Stomach smooth muscle (tissue), 2 donors: ENCODE data around the gene CDH9.

Source experiments
- H3K27ac ChIP-seq: one replicate; pipeline ENCODE4 v1.7.0; 2013; ENCODE audit warnings: mild to moderate bottlenecking, low read length, inconsistent platforms
- H3K27me3 ChIP-seq, 2 donors: one replicate each; pipeline ENCODE4 v1.7.0; 2013; ENCODE audit warnings: low read length in 2 of 2; ENCODE audit not compliant: insufficient read depth in 2 of 2, control insufficient read depth in 1 of 2
- H3K36me3 ChIP-seq, 2 donors: one replicate each; pipeline ENCODE4 v1.7.0; 2013; ENCODE audit warnings: low read length in 2 of 2; ENCODE audit not compliant: control insufficient read depth in 2 of 2, insufficient read depth in 2 of 2
- H3K4me1 ChIP-seq: one replicate; pipeline ENCODE4 v1.7.0; 2013; ENCODE audit warnings: low read length; ENCODE audit not compliant: control insufficient read depth, insufficient read depth
- H3K4me3 ChIP-seq, 2 donors: one replicate each; pipeline ENCODE4 v1.7.0; 2013; ENCODE audit warnings: low read length in 2 of 2
- H3K9ac ChIP-seq, 2 donors: one replicate each; pipeline ENCODE4 v1.7.0; 2013; ENCODE audit warnings: low read length in 2 of 2, mild to moderate bottlenecking in 1 of 2
- H3K9me3 ChIP-seq, 2 donors: one replicate each; pipeline ENCODE4 v1.7.0; 2013; ENCODE audit warnings: low read length in 2 of 2; ENCODE audit not compliant: control insufficient read depth in 2 of 2
- donor health status: healthy.
- donor health status: Pancreatic carcinoma.

The CDH9 gene

GRCh38 chr5:27020973-27021372, 17.4 kb downstream of the CDH9 start:
- H3K36me3 ChIP-seq: no peaks in the 10 kb centered on the region
- no peak overlapping the region for H3K9ac ChIP-seq
- H3K4me3 ChIP-seq: no peak overlapping the region
- no peaks in the 10 kb centered on the region for H3K9me3 ChIP-seq
- H3K4me1 ChIP-seq: no peaks in the 10 kb centered on the region
- no peak overlapping the region for H3K27ac ChIP-seq
- no peaks in the 10 kb centered on the region for H3K27me3 ChIP-seq

- H3K36me3 ChIP-seq: no peaks in the 10 kb centered on the region
- no peak overlapping the region for H3K4me3 ChIP-seq
- H3K27ac ChIP-seq: no peak overlapping the region
- no peak overlapping the region for H3K9ac ChIP-seq
- no peaks in the 10 kb centered on the region for H3K9me3 ChIP-seq
- no peaks in the 10 kb centered on the region for H3K4me1 ChIP-seq
- no peaks in the 10 kb centered on the region for H3K27me3 ChIP-seq
Measured at GRCh38 chr5:27015758-27016157, 22.6 kb downstream of the CDH9 start.

GRCh38 chr5:27011274-27011673, 27.1 kb downstream of the CDH9 start:
- Histone ChIP-seq H3K36me3 (no peaks in the 10 kb centered on the region), H3K9ac (no peak overlapping the region), H3K9me3 (peaks cover 0 to 1% of the 10 kb centered on the region in 2 donors), H3K27ac (no peak overlapping the region), H3K4me3 (no peak overlapping the region), H3K4me1 (no peaks in the 10 kb centered on the region), H3K27me3 (no peaks in the 10 kb centered on the region)

- Histone ChIP-seq H3K36me3 (no peaks in the 10 kb centered on the region), H3K4me3 (no peak overlapping the region), H3K9ac (no peak overlapping the region), H3K4me1 (no peaks in the 10 kb centered on the region), H3K27me3 (no peaks in the 10 kb centered on the region), H3K27ac (no peak overlapping the region), H3K9me3 (peaks cover 0 to 2% of the 10 kb centered on the region in 2 donors)
Measured at GRCh38 chr5:27010646-27011045, 27.7 kb downstream of the CDH9 start.

GRCh38 chr5:27009540-27009915, 28.9 kb downstream of the CDH9 start:
- no peak overlapping the region for H3K4me3 ChIP-seq
- H3K36me3 ChIP-seq: no peaks in the 10 kb centered on the region
- no peak overlapping the region for H3K9ac ChIP-seq
- H3K9me3 ChIP-seq: peaks cover 0 to 2% of the 10 kb centered on the region in 2 donors
- no peaks in the 10 kb centered on the region for H3K4me1 ChIP-seq
- no peak overlapping the region for H3K27ac ChIP-seq
- no peaks in the 10 kb centered on the region for H3K27me3 ChIP-seq

GRCh38 chr5:27008604-27009539, 29.5 kb downstream of the CDH9 start:
- H3K4me1 ChIP-seq: no peaks in the 10 kb centered on the region
- H3K36me3 ChIP-seq: no peaks in the 10 kb centered on the region
- H3K9ac ChIP-seq: no peak overlapping the region
- H3K27me3 ChIP-seq: no peaks in the 10 kb centered on the region
- H3K9me3 ChIP-seq: peaks cover 0 to 2% of the 10 kb centered on the region in 2 donors
- H3K4me3 ChIP-seq: no peak overlapping the region
- no peak overlapping the region for H3K27ac ChIP-seq

GRCh38 chr5:27007121-27007520, 31.3 kb downstream of the CDH9 start:
- no peaks in the 10 kb centered on the region for H3K36me3 ChIP-seq
- no peak overlapping the region for H3K27ac ChIP-seq
- H3K4me1 ChIP-seq: no peaks in the 10 kb centered on the region
- peaks cover 0 to 2% of the 10 kb centered on the region in 2 donors for H3K9me3 ChIP-seq
- no peaks in the 10 kb centered on the region for H3K27me3 ChIP-seq
- H3K4me3 ChIP-seq: no peak overlapping the region
- no peak overlapping the region for H3K9ac ChIP-seq

GRCh38 chr5:26986985-26987384, 51.4 kb downstream of the CDH9 start:
- no peaks in the 10 kb centered on the region for H3K4me1 ChIP-seq
- H3K9ac ChIP-seq: no peak overlapping the region
- no peaks in the 10 kb centered on the region for H3K36me3 ChIP-seq
- H3K9me3 ChIP-seq: no peaks in the 10 kb centered on the region
- H3K4me3 ChIP-seq: no peak overlapping the region
- no peaks in the 10 kb centered on the region for H3K27me3 ChIP-seq
- H3K27ac ChIP-seq: no peak overlapping the region

- no peak overlapping the region for H3K27ac ChIP-seq
- H3K27me3 ChIP-seq: no peaks in the 10 kb centered on the region
- H3K9me3 ChIP-seq: no peaks in the 10 kb centered on the region
- H3K4me1 ChIP-seq: no peaks in the 10 kb centered on the region
- H3K9ac ChIP-seq: no peak overlapping the region
- H3K36me3 ChIP-seq: no peaks in the 10 kb centered on the region
- H3K4me3 ChIP-seq: no peak overlapping the region
Measured at GRCh38 chr5:26981750-26982149, 56.6 kb downstream of the CDH9 start.

GRCh38 chr5:26959290-26959689, 79.1 kb downstream of the CDH9 start:
- Histone ChIP-seq H3K4me1 (no peaks in the 10 kb centered on the region), H3K9ac (no peak overlapping the region), H3K9me3 (no peaks in the 10 kb centered on the region), H3K4me3 (no peak overlapping the region), H3K27ac (no peak overlapping the region), H3K27me3 (no peaks in the 10 kb centered on the region), H3K36me3 (no peaks in the 10 kb centered on the region)

GRCh38 chr5:26955161-26955560, 83.2 kb downstream of the CDH9 start:
- Histone ChIP-seq H3K9me3 (no peaks in the 10 kb centered on the region), H3K27ac (no peak overlapping the region), H3K9ac (no peak overlapping the region), H3K4me1 (no peaks in the 10 kb centered on the region), H3K27me3 (no peaks in the 10 kb centered on the region), H3K4me3 (no peak overlapping the region), H3K36me3 (no peaks in the 10 kb centered on the region)
